Measurements from ENCODE around the gene UTS2R.

UTS2R gene

DNA sequence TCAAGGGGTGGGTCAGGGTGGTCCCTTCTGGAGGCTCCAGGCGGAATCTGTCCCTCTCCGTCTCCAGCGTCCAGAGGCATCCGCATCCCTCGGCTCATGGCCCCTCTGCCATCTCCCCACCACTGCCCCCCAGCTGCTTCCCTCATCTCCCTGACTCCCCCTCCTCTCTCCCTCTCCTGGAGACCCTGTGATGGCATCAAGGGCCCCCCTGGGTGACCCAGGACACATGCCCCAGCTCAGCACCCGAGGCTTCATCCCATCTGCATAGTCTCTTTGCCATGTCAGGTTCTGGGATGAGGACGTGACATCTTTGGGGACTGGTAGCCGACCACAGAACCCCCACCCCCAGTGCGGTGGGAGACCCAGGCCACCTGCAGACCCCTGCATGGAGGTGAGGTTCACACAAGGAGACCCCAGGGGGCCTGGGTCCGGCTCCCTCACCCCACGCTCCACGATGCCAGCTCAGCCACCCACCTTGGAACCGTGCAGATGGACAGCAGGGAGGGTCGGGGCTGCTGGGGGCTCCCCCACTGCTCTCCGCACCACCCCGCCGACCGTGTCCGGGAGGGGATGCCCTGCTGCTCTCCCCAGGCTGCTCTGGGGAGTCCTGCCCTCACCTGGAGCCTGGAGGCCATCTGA lies 41.8 kb upstream of the UTS2R start:
- Histone ChIP-seq H3K4me3 (ENCODE audit: low read length) (no peak overlapping the region), H3K9me3 (ENCODE audit: control insufficient read depth, low read length) (no peaks in the 10 kb centered on the region), H3K27me3 (ENCODE audit: control insufficient read depth, insufficient read depth, low read length) (peaks cover 2% of the 10 kb centered on the region), H3K9ac (ENCODE audit: low read length) (peak overlapping the region; percentile 25), H3K4me1 (ENCODE audit: control insufficient read depth, insufficient read depth, low read length) (peaks cover 70% of the 10 kb centered on the region), H3K36me3 (ENCODE audit: control insufficient read depth, insufficient read depth, low read length) (no peaks in the 10 kb centered on the region)

DNA sequence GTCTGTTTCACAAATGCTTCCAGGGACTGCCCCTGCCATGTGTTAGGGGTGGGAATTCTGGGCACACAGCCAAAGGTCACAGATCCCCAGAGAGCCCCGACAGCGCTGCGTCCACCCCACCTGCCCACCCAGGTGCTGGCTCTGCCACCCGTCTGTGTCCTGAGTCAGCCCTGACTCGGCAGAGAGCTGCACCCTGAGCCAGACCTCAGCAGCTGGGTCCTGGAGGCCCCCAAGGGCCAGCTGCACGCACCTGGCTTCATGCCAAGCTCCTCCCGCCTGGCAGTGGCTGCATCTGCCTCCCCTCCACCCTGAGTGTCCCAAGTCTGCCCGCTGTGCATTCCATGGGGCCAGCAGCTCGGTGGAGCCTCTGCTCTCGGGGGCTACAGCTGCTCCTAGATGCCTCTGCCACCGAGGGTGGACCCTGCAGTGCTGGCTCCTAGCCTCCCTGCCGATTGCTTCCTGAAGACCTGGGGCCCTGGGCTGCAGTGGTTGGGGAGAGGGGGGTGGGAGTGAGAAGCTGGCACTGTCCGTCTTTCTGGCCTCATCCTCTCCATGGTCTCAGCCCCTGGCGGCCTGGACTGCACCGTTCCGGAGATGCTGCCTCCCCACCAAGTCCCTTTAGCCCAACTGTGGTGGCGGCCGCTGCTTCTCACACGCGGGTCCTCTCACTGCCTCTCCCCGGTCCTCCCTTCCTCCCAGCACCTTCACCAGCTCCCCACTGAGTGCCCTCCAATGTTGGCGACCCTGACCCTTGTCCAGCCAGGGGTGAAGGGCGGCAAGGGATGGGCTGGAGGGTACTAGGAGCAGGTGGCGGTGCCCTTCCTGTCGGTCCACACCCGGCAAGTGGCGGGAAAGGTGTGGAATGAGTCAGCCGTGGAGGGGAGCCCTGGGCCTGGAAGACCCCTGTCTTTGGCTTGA lies 41.0 kb upstream of the UTS2R start:
- H3K9ac ChIP-seq (ENCODE audit: low read length): no peak overlapping the region
- peaks cover 2% of the 10 kb centered on the region for H3K27me3 ChIP-seq (ENCODE audit: control insufficient read depth, insufficient read depth, low read length)
- H3K36me3 ChIP-seq (ENCODE audit: control insufficient read depth, insufficient read depth, low read length): no peaks in the 10 kb centered on the region
- no peaks in the 10 kb centered on the region for H3K9me3 ChIP-seq (ENCODE audit: control insufficient read depth, low read length)
- H3K4me3 ChIP-seq (ENCODE audit: low read length): no peak overlapping the region
- H3K4me1 ChIP-seq (ENCODE audit: control insufficient read depth, insufficient read depth, low read length): peaks cover 69% of the 10 kb centered on the region

DNA sequence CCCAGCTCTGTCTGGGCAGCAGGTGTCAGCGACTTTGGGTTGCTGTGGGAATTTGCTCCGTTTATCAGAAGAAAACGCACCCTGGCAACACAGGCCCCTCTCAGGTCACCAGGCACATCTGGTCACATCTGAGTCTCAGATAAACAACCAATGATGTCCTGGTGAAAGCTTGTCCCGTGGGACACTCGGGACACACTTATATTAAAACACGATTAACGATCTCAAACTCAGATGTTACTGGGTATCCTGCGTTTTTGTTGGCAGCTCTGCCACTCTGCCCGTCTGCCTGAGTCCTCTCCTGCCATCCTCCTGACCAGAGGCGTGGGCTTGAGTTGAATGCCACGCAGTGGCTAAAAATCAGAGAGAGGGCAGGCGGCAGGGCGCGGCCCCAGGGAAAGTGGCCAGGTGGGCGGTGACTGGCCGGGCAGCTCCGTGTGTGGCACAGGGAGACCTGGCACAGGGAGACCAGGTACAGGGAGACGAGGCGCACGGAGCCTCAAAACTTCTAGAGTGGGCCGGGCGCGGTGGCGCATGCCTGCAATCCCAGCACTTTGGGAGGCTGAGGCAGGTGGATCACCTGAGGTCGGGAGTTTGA lies 40.1 kb upstream of the UTS2R start:
- Histone ChIP-seq H3K9me3 (ENCODE audit: control insufficient read depth, low read length) (no peaks in the 10 kb centered on the region), H3K27me3 (ENCODE audit: control insufficient read depth, insufficient read depth, low read length) (peaks cover 2% of the 10 kb centered on the region), H3K4me3 (ENCODE audit: low read length) (no peak overlapping the region), H3K36me3 (ENCODE audit: control insufficient read depth, insufficient read depth, low read length) (no peaks in the 10 kb centered on the region), H3K9ac (ENCODE audit: low read length) (no peak overlapping the region), H3K4me1 (ENCODE audit: control insufficient read depth, insufficient read depth, low read length) (peaks cover 65% of the 10 kb centered on the region)

DNA sequence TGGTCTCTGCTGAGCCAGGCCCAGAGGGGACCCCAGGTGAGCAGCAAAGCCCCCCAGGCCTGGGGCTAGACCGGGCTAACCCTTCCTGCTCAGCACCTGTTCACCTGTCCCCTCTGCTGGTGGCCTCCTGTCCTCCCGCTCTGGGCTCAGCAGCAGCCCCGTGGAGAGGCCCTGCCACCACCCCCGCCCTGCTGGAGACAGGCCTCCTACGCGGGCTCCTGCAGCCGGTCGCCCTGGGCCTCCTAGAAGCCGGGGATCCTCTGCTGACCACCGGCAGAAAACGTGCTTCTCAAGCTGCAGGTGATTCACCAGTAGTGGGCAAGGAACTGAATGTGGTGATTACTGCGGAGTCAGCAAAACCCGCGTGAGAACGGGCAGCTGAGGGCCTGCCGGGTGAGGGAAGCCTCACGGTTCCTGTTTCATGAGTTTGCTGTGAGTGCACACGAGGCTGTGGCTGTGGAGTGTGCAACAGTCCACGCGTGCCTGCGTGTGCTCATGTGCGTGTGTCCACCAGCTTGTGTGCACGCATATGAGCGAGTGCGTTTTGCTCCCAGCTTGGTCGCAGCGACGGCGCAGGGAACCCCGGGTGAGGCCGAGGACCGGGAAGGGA lies 38.8 kb upstream of the UTS2R start:
- Histone ChIP-seq H3K4me1 (ENCODE audit: control insufficient read depth, insufficient read depth, low read length) (peaks cover 61% of the 10 kb centered on the region), H3K27me3 (ENCODE audit: control insufficient read depth, insufficient read depth, low read length) (peaks cover 2% of the 10 kb centered on the region), H3K9ac (ENCODE audit: low read length) (peak overlapping the region; percentile 59), H3K36me3 (ENCODE audit: control insufficient read depth, insufficient read depth, low read length) (no peaks in the 10 kb centered on the region), H3K9me3 (ENCODE audit: control insufficient read depth, low read length) (no peaks in the 10 kb centered on the region), H3K4me3 (ENCODE audit: low read length) (peak overlapping the region; percentile 22)

DNA sequence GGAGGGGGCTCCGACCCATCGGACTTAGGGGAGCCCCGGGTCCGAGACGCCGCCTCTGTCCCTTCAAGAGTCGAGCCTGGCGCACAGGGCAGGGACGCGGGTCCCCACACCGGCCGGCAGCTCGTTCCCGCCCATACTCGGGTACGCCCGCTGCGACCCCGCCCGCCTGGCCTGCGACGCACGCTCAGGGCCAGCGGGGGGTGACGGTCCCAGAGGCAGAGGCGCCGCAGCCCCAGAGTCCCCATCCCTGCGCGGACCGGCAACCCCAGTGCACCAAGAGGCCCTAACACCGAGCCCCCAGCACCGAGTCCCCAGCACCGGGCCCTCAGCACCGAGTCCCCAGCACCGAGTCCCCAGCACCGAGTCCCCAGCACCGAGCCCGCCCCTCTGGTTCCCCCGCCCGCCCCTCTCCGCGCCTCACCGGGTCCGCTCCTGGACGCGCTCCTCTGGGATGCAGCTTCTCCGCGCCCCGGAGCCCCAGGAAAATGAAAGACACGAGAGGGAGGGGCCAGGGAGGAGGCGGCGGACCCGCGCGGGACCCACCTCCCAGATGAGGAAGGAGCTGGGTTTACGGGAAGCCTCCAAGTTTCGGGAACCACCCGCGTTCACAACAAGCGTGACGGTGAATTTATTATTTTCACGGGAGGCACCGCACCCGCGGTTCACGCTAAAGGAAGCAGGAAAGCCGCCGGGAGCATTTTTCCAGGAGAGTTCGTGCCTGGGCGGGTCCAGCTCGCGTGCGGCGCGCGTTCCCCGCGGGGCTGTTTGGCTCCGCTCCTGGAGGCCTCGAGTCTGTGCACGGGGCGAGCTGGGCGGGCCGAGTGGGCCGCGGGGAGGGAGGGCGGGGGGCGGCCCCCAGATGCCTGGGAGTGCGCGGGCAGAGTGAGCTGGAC lies 38.0 kb upstream of the UTS2R start, which contains the start of gene SECTM1:
Gene SECTM1, minus strand, starts transcription at position 488 of the 893 bp plus-strand sequence. CDS start 6,526 bp downstream, outside the sequence.
- Histone ChIP-seq H3K27me3 (ENCODE audit: control insufficient read depth, insufficient read depth, low read length) (peaks cover 2% of the 10 kb centered on the region), H3K9me3 (ENCODE audit: control insufficient read depth, low read length) (no peaks in the 10 kb centered on the region), H3K36me3 (ENCODE audit: control insufficient read depth, insufficient read depth, low read length) (no peaks in the 10 kb centered on the region), H3K4me1 (ENCODE audit: control insufficient read depth, insufficient read depth, low read length) (peaks cover 58% of the 10 kb centered on the region), H3K9ac (ENCODE audit: low read length) (peak within 1 kb of the TSS; percentile 81), H3K4me3 (ENCODE audit: low read length) (peak within 1 kb of the TSS; percentile 45)

DNA sequence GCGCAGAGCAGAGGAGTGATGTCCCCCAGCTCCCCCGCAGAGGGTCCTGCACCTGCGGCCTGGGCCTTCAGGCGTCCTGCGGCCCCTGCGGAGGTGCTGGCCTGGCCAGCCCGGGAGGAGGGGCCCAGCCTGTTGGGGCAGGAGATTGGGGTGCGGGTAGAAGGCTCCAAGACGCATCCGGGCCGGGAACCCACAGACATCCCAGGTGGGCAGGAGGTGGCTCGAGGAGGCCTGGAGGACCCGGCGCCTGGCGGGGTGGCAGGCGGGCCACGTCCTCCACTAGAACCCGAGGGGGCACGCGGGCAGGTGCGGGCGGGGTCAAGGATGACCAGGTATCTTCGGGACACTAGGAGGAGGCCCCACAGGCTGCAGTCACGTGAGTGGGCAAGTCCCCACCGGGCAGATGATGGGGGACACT lies 37.4 kb upstream of the UTS2R start:
- Histone ChIP-seq H3K4me3 (ENCODE audit: low read length) (peak overlapping the region; percentile 45), H3K9ac (ENCODE audit: low read length) (peak overlapping the region; percentile 81), H3K27me3 (ENCODE audit: control insufficient read depth, insufficient read depth, low read length) (peaks cover 2% of the 10 kb centered on the region), H3K9me3 (ENCODE audit: control insufficient read depth, low read length) (no peaks in the 10 kb centered on the region), H3K36me3 (ENCODE audit: control insufficient read depth, insufficient read depth, low read length) (no peaks in the 10 kb centered on the region), H3K4me1 (ENCODE audit: control insufficient read depth, insufficient read depth, low read length) (peaks cover 58% of the 10 kb centered on the region)

DNA sequence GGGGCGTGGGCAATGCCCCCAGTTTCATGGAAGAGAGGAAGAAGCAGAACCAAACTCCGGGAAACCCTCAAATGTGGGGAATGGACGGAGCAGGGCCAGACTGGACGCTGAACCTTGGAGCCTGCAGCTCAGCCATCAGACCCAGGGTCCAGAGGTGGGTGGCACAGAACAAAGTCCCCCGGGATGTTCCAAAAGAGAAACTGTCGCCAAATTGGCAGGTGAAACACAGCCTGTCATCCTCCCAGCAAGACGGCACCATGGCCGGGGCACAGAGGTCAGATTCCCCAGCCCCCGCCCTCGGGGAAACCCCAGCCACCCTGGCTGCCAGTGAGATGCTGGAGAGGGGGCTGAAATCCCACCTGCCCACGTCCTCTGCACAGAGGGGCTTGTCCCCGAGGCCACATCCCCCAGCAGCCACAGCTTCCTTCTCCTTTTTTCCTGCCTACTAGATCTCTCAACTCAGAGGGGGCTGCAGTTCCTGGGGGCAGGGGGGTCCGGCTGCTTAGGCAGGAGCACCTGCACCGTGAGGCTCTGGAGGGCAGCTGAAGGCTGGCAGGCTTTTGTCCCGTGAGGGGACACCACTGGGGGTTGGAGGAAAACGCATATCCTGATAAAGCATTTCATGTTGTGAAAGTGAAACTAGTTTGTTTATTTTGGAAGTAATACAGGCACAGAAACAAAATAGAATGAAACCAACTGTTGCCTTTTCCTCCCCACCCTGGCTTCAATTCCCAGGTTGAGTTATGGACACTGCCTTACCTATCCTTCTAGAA lies 36.8 kb upstream of the UTS2R start:
- Histone ChIP-seq H3K4me3 (ENCODE audit: low read length) (peak overlapping the region; percentile 45), H3K4me1 (ENCODE audit: control insufficient read depth, insufficient read depth, low read length) (peaks cover 58% of the 10 kb centered on the region), H3K9ac (ENCODE audit: low read length) (peak overlapping the region; percentile 81), H3K36me3 (ENCODE audit: control insufficient read depth, insufficient read depth, low read length) (no peaks in the 10 kb centered on the region), H3K27me3 (ENCODE audit: control insufficient read depth, insufficient read depth, low read length) (peaks cover 2% of the 10 kb centered on the region), H3K9me3 (ENCODE audit: control insufficient read depth, low read length) (no peaks in the 10 kb centered on the region)

DNA sequence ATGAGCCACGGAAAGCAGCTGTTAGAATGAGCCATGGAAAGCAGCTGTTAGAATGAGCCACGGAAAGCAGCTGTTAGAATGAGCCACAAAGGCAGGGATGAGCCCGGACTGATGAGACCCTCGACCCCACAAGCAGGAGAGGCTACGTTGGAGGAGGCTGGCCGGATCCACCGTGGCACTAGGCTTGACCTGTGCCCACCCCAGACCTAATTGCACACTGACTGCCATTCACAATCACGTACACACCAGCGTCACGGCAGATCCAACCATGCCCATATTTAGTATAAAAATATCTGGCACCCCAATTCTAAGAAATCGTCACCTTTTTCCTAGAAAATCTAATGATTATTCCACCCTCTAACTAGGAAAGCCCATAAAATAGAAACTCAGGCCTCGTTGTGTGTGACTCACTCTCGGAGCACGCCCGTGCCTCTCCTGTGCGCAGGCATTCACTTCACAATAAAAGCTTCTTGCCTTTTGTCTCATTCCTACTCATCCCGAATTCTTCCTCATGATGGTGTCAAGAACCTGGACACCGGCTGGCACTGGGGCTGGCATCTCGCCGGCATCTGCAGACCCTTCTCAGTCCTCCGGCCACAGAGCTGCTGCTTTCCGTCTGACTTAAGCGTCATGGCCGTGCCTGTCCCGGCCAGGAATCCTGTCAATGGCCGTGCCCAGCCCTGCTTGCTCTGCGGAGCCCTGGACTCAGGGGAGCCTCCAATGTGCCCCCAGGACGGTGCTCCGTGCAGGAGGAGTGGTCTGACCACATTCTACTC lies 32.5 kb upstream of the UTS2R start:
- Histone ChIP-seq H3K9ac (ENCODE audit: low read length) (peak overlapping the region; percentile 80), H3K27me3 (ENCODE audit: control insufficient read depth, insufficient read depth, low read length) (no peaks in the 10 kb centered on the region), H3K9me3 (ENCODE audit: control insufficient read depth, low read length) (no peaks in the 10 kb centered on the region), H3K36me3 (ENCODE audit: control insufficient read depth, insufficient read depth, low read length) (no peaks in the 10 kb centered on the region), H3K4me3 (ENCODE audit: low read length) (peak overlapping the region; percentile 71), H3K4me1 (ENCODE audit: control insufficient read depth, insufficient read depth, low read length) (peaks cover 30% of the 10 kb centered on the region)

DNA sequence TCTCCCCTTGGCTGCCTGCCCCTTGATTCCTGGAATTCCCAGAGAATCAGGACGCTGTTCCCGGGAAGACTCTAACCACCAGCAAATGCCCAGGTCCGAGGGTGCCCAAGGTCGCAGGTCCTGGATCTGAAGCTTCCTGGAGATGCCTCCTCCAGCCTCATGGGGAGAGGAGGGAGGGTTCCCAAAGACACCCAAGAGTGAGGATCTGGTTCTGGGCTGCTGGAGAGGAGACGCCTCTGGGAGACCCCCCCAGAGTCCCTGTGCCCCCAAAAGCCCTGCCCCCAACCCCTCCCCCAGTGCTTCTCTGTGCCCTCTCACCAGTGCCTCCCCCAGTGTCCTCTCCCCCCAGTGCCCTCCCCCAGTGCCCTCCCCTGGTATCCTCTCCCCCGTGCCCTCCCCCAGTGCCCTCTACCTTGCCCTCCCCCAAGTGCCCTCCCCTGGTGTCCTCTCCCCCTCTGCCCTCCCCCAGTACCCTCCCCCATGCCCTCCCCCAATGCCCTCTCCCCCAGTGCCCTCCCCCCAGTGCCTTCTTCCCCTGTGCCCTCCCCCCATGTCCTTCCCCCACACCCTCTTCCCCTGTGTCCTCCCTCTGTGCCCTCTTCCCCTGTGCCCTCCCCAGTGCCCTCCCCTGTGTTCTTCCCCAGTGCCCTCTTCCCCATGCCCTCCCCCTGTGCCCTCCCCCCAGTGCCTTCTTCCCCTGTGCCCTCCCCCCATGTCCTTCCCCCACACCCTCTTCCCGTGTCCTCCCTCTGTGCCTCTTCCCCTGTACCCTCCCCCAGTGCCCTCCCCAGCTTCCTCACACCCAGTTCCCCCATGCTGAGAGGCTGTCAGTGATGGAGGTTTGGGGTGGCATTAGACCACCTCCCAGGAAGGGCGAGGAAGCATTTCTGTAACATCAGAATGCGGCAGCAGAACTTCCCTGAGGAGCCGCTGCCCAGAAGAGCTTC lies 31.7 kb upstream of the UTS2R start:
- Histone ChIP-seq H3K4me3 (ENCODE audit: low read length) (peak overlapping the region; percentile 71), H3K27me3 (ENCODE audit: control insufficient read depth, insufficient read depth, low read length) (no peaks in the 10 kb centered on the region), H3K9ac (ENCODE audit: low read length) (peak overlapping the region; percentile 80), H3K4me1 (ENCODE audit: control insufficient read depth, insufficient read depth, low read length) (peaks cover 29% of the 10 kb centered on the region), H3K9me3 (ENCODE audit: control insufficient read depth, low read length) (no peaks in the 10 kb centered on the region), H3K36me3 (ENCODE audit: control insufficient read depth, insufficient read depth, low read length) (no peaks in the 10 kb centered on the region)

Measured in mucosa of stomach (tissue), 1 donor.